HL-60 (cell line): ENCODE data around the gene TGFBR3L.
A peak's percentile ranks its signal among the peaks of the same experiment; 100 is the strongest.

Source experiments
- DNase-seq, 2 experiments: peaks; one replicate each; pipeline ENCODE4 v3.0.0-alpha.2; 2010 to 2020; ENCODE audit warnings: low read depth in 1 of 2, low spot score in 1 of 2
- H3K27ac ChIP-seq: fragments of 250-450 bp; sonication (Bioruptor Pico); replicated peaks from 2 replicates; pipeline ENCODE4 v1.5.1; 2020; ENCODE audit warnings: mild to moderate bottlenecking, moderate library complexity
- H3K27me3 ChIP-seq: fragments of 250-450 bp; sonication (Bioruptor Pico); 2 replicates; pipeline ENCODE4 v1.5.1; 2021; ENCODE audit warnings: mild to moderate bottlenecking, moderate library complexity; ENCODE audit not compliant: insufficient read depth, poor library complexity, severe bottlenecking
- H3K4me3 ChIP-seq: replicated peaks from 2 replicates; pipeline ENCODE4 v1.5.1; 2011; ENCODE audit warnings: mild to moderate bottlenecking, control low read depth, low read length; ENCODE audit not compliant: insufficient read depth
- CTCF ChIP-seq: IDR thresholded peaks from one replicate; pipeline ENCODE4 v1.5.1; 2011; ENCODE audit warnings: low read length, control low read depth, inconsistent platforms; ENCODE audit not compliant: insufficient read depth
- GABPA ChIP-seq: IDR thresholded peaks from 2 replicates; pipeline ENCODE4 v1.6.1; 2012; ENCODE audit warnings: low read depth
- POLR2AphosphoS5 ChIP-seq: IDR thresholded peaks from 2 replicates; pipeline ENCODE4 v1.6.1; 2012; ENCODE audit warnings: low read depth
- REST ChIP-seq: IDR thresholded peaks from 2 replicates; pipeline ENCODE4 v1.6.1; 2012; ENCODE audit warnings: low read depth; ENCODE audit not compliant: insufficient replicate concordance
- SPI1 ChIP-seq: IDR thresholded peaks from 2 replicates; pipeline ENCODE4 v1.6.1; 2012; ENCODE audit warnings: low read depth, mild to moderate bottlenecking, borderline replicate concordance

The TGFBR3L gene

GRCh38 chr19:7940841-7941240 is 26.2 kb downstream of the TGFBR3L start:
- no peak overlapping the region for H3K27ac ChIP-seq
- TF ChIP-seq SPI1 (no peak), GABPA (no peak), CTCF (no peak), POLR2AphosphoS5 (no peak), REST (no peak)
- no peaks in the 10 kb centered on the region for H3K27me3 ChIP-seq
- no peak overlapping the region for H3K4me3 ChIP-seq
- DNase-seq: no peak

GRCh38 chr19:7941895-7942596 is 27.4 kb downstream of the TGFBR3L start:
- Histone ChIP-seq H3K27me3 (no peaks in the 10 kb centered on the region), H3K27ac (peak overlapping the region; percentile 97), H3K4me3 (peak overlapping the region; percentile 90)
- TF ChIP-seq SPI1 (no peak), POLR2AphosphoS5 (no peak), CTCF (no peak), GABPA (no peak), REST (no peak)
- no peak for DNase-seq

- TF ChIP-seq SPI1: no peak
- no peak for TF ChIP-seq GABPA
- TF ChIP-seq POLR2AphosphoS5: no peak
- no peak for TF ChIP-seq CTCF
- no peak for TF ChIP-seq REST
- no peak for DNase-seq
- Histone ChIP-seq H3K27ac (peak overlapping the region; percentile 97), H3K4me3 (peak overlapping the region; percentile 90), H3K27me3 (no peaks in the 10 kb centered on the region)
Measured at GRCh38 chr19:7942981-7943443, 28.4 kb downstream of the TGFBR3L start.
